ENCODE measurements around the gene IGFBP3. TPM values are rescaled to one million over a fixed set of nuclear protein-coding genes. Genes with fewer than 3 reads are reported as not detected.
A peak's percentile ranks its signal among the peaks of the same experiment; 100 is the strongest.

Gene IGFBP3, protein sequence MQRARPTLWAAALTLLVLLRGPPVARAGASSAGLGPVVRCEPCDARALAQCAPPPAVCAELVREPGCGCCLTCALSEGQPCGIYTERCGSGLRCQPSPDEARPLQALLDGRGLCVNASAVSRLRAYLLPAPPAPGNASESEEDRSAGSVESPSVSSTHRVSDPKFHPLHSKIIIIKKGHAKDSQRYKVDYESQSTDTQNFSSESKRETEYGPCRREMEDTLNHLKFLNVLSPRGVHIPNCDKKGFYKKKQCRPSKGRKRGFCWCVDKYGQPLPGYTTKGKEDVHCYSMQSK
- 237 and 386 TPM in 2 replicates for total RNA-seq (2021)
- Bru-seq, nascent RNA, result percentile 98 among the genes with signal in this experiment
- percentile 99 among the genes with signal in this experiment for BruChase-seq, experiment 1, labeled RNA remaining after a 2-hour chase
- BruChase-seq, experiment 2, labeled RNA remaining after a 6-hour chase, result percentile 100 among the genes with signal in this experiment
- long read RNA-seq, transcript IGFBP3-201 (5 exons, 2,262 nt), result major isoform, 390 of 411 reads
- long read RNA-seq, partial matches to known transcripts, result 5 of 411 reads
- long read RNA-seq, other reads (novel, unspliced or antisense), result 12 of 411 reads

DNA sequence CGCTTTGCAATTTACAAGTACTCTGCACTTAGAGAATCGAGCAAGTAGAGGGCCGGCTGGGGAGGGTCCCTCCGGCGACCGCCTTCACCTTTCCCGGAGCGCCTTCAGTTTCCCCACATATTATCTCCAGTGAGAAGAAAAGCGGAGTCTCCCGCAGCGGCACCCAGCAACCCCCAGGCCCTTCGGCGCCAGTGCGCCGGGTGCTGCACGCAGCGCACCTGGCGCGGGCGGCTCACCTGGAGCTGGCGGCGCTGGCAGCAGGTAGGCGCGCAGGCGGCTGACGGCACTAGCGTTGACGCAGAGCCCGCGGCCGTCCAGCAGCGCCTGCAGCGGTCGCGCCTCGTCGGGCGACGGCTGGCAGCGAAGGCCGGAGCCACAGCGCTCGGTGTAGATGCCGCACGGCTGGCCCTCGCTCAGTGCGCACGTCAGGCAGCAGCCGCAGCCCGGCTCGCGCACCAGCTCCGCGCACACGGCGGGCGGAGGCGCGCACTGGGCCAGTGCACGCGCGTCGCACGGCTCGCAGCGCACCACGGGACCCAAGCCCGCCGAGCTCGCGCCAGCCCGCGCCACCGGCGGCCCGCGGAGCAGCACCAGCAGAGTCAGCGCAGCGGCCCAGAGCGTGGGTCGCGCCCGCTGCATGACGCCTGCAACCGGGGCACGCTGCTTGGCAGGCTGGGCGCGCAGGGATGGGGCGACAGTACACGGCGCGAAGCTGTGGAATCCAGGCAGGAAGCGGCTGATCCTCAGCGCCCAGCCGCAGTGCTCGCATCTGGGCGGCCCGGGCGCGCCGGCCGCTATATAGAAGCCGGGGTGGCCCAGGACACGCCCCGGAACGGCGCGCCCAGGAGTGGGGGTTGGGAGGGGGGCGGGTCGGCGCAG lies at the start of gene IGFBP3:
Gene IGFBP3, minus strand, starts transcription at position 771 of the 879 bp plus-strand sequence. Its CDS starts 132 bp downstream, at position 639.
- TF ChIP-seq EZH2 (IDR thresholded peaks at IDR 0.05; ENCODE audit: low read depth), result no peak
- TF ChIP-seq, protein P1, sequence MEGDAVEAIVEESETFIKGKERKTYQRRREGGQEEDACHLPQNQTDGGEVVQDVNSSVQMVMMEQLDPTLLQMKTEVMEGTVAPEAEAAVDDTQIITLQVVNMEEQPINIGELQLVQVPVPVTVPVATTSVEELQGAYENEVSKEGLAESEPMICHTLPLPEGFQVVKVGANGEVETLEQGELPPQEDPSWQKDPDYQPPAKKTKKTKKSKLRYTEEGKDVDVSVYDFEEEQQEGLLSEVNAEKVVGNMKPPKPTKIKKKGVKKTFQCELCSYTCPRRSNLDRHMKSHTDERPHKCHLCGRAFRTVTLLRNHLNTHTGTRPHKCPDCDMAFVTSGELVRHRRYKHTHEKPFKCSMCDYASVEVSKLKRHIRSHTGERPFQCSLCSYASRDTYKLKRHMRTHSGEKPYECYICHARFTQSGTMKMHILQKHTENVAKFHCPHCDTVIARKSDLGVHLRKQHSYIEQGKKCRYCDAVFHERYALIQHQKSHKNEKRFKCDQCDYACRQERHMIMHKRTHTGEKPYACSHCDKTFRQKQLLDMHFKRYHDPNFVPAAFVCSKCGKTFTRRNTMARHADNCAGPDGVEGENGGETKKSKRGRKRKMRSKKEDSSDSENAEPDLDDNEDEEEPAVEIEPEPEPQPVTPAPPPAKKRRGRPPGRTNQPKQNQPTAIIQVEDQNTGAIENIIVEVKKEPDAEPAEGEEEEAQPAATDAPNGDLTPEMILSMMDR (conservative IDR thresholded peaks at IDR 0.05), result no peak
- Histone ChIP-seq H3K36me3 (ENCODE audit: low read depth) (peaks cover 13% of the 10 kb centered on the region; the same call in 1 of the 2 replicates), H3K27ac (peak within 1 kb of the TSS; percentile 36), H4K20me1 (ENCODE audit: insufficient read depth) (no peaks in the 10 kb centered on the region; the same call in 1 of the 2 replicates), H3K9me2 (ENCODE audit: insufficient read depth) (no peaks in the 10 kb centered on the region), H3K9me3 (ENCODE audit: insufficient read depth, low read depth) (no peaks in the 10 kb centered on the region), H3K4me3 (peak within 1 kb of the TSS; percentile 84), H3F3A (ENCODE audit: insufficient read depth, low read depth) (peaks cover 43% of the 10 kb centered on the region; the same call in 1 of the 2 replicates), H3K4me2 (peak within 1 kb of the TSS; percentile 93), H3K27me3 (ENCODE audit: insufficient read depth, low read depth) (no peaks in the 10 kb centered on the region), H3K4me1 (replicated peaks; ENCODE audit: insufficient read depth) (peaks cover 48% of the 10 kb centered on the region), H3K79me2 (ENCODE audit: low read depth) (peaks cover 28% of the 10 kb centered on the region), H2AFZ (peak within 1 kb of the TSS; percentile 72)
- no TSS peak for BruUV-seq (replicated peaks)
- peak; percentile 67 to 68 for DNase-seq
- intact Hi-C loops (cut with micrococcal nuclease; ENCODE audit: unreplicated experiment), result loop anchor here (2.0 to 5.0 kb wide), 2 partner anchors 258 to 987 kb away; no protein-coding TSS in a partner anchor
- CTCF ChIA-PET, result interaction anchor here (0.6 to 2.0 kb wide), 3 partner anchors 141 to 1333 kb away, joined by 3 to 5 read pairs (median 4); no protein-coding TSS in a partner anchor
- POLR2A ChIA-PET (ENCODE audit: unreplicated experiment), result interaction anchor here (0.6 to 0.9 kb wide), 8 partner anchors 20 to 1715 kb away, joined by 3 to 31 read pairs (median 6); no protein-coding TSS in a partner anchor

DNA sequence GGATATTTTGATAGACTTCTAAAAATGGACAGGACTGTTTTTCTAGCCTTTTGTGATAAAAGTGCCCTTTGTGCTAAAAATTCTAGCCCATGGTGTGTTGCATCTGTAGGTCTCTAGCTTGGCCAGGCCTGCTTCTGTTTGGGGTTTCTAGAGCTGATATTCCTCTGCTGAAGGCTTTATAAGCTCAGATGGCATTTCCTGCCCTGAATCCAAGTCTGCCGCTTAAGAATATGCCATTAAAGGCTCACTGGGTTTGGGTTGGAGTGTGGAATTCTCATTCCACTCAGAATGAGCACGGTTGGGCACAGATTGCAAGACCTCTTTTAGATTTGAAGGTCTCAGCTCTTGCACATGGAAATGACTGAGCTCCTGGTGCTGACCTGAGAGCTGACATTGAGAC lies 49.4 kb upstream of the IGFBP3 start:
- CTCF ChIA-PET, result no interaction called here
- no TSS peak for BruUV-seq (replicated peaks)
- DNase-seq, result peak in 1 of 2 experiments; percentile 33

More for the DNA sequence above, 49.4 kb upstream of the IGFBP3 start:
- no peaks in the 10 kb centered on the region for H3K9me2 ChIP-seq (ENCODE audit: insufficient read depth)
- H3K79me2 ChIP-seq (ENCODE audit: low read depth), result no peaks in the 10 kb centered on the region
- H3K36me3 ChIP-seq (ENCODE audit: low read depth), result no peaks in the 10 kb centered on the region
- peaks cover 5% of the 10 kb centered on the region for H3K4me1 ChIP-seq (replicated peaks; ENCODE audit: insufficient read depth)
- intact Hi-C loops (cut with micrococcal nuclease; ENCODE audit: unreplicated experiment), result no loop called here
- H3K27me3 ChIP-seq (ENCODE audit: insufficient read depth, low read depth), result no peaks in the 10 kb centered on the region
- no peak overlapping the region for H3K4me2 ChIP-seq
- no peaks in the 10 kb centered on the region for H4K20me1 ChIP-seq (ENCODE audit: insufficient read depth)
- TF ChIP-seq, protein P1 (conservative IDR thresholded peaks at IDR 0.05), result no peak
- TF ChIP-seq EZH2 (IDR thresholded peaks at IDR 0.05; ENCODE audit: low read depth), result no peak
- H2AFZ ChIP-seq, result peak overlapping the region; percentile 47
- H3K27ac ChIP-seq, result no peak overlapping the region
- POLR2A ChIA-PET (ENCODE audit: unreplicated experiment), result no interaction called here
- no peak overlapping the region for H3K4me3 ChIP-seq
- H3F3A ChIP-seq (ENCODE audit: insufficient read depth, low read depth), result no peaks in the 10 kb centered on the region
- no peaks in the 10 kb centered on the region; the same call in 1 of the 2 replicates for H3K9me3 ChIP-seq (ENCODE audit: insufficient read depth, low read depth)
